Thoracic aorta (tissue), 2 donors: ENCODE results near the gene CNOT1. TPM values are rescaled to one million over a fixed set of nuclear protein-coding genes. Genes with fewer than 3 reads are reported as not detected.

Experiments used
- ATAC-seq: fragments of 150-250 bp; one replicate; pipeline ENCODE4 v1.8.0; 2017; ENCODE audit warnings: low read depth; ENCODE audit not compliant: insufficient number of reproducible peaks, low FRiP score
- DNase-seq: peaks from one replicate; pipeline ENCODE4 v3.0.0-alpha.2; 2020; ENCODE audit warnings: low spot score
- H3K27ac ChIP-seq, 2 donors: fragments of 200-600 bp; sonication (generic); 1 replicate in 1 of 2; 2 replicates in 1 of 2; pipeline ENCODE4 v1.5.1; 2016; ENCODE audit warnings: mild to moderate bottlenecking in 2 of 2, moderate library complexity in 2 of 2
- H3K27me3 ChIP-seq: fragments of 200-600 bp; sonication (generic); replicated peaks from 2 replicates; pipeline ENCODE4 v1.6.0; 2016; ENCODE audit warnings: mild to moderate bottlenecking; ENCODE audit not compliant: insufficient read depth
- H3K36me3 ChIP-seq: fragments of 200-600 bp; sonication (generic); one replicate; pipeline ENCODE4 v1.5.1; 2016
- H3K4me1 ChIP-seq, 2 donors: fragments of 200-600 bp; sonication (generic); 1 replicate in 1 of 2; 2 replicates in 1 of 2; pipeline versions ENCODE4 v1.5.1 to v1.6.0; 2016; ENCODE audit warnings: low read depth in 2 of 2, mild to moderate bottlenecking in 1 of 2; ENCODE audit not compliant: control insufficient read depth in 1 of 2
- H3K4me3 ChIP-seq: fragments of 200-600 bp; sonication (generic); 2 replicates; pipeline ENCODE4 v1.5.1; 2016; ENCODE audit warnings: mild to moderate bottlenecking
- H3K9me3 ChIP-seq: fragments of 200-600 bp; sonication (generic); 2 replicates; pipeline ENCODE4 v1.5.1; 2016
- CTCF ChIP-seq: fragments of 200-600 bp; sonication (generic); IDR thresholded peaks from one replicate; pipeline ENCODE4 v1.5.1; 2019; ENCODE audit warnings: antibody characterized with exemption
- total RNA-seq, 2 donors: library from RNA; depleted of rRNA; stranded (reverse); fragments of >200 nt; gene quantifications; one replicate each; pipeline versions ENCODE4 v1.1.0 to v1.2.3, GENCODE V29; 2016

CNOT1 gene
- total RNA-seq, 2 donors from 2014 or later = 54.8 to 112 TPM

- no peak for TF ChIP-seq CTCF
- Histone ChIP-seq H3K27ac (no peak overlapping the region), H3K27me3 (no peaks in the 10 kb centered on the region), H3K36me3 (peaks cover 72% of the 10 kb centered on the region), H3K4me3 (no peak overlapping the region), H3K9me3 (no peaks in the 10 kb centered on the region), H3K4me1 (no peaks in the 10 kb centered on the region)
- no peak for ATAC-seq
- DNase-seq = no peak
Observed at GRCh38 chr16:58543685-58544084, 85.9 kb downstream of the CNOT1 start.

- Histone ChIP-seq H3K4me3 (no peak overlapping the region), H3K4me1 (no peaks in the 10 kb centered on the region), H3K27me3 (no peaks in the 10 kb centered on the region), H3K36me3 (peaks cover 78% of the 10 kb centered on the region), H3K9me3 (no peaks in the 10 kb centered on the region), H3K27ac (no peak overlapping the region)
- no peak for DNase-seq
- TF ChIP-seq CTCF = no peak
- no peak for ATAC-seq
Observed at GRCh38 chr16:58542291-58542690, 87.3 kb downstream of the CNOT1 start.

GRCh38 chr16:58541711-58542110, 87.9 kb downstream of the CNOT1 start:
- DNase-seq (no peak), ATAC-seq (no peak)
- no peak for TF ChIP-seq CTCF
- H3K4me1 ChIP-seq = no peaks in the 10 kb centered on the region
- H3K4me3 ChIP-seq = no peak overlapping the region
- no peaks in the 10 kb centered on the region for H3K9me3 ChIP-seq
- H3K27me3 ChIP-seq = no peaks in the 10 kb centered on the region
- peaks cover 77% of the 10 kb centered on the region for H3K36me3 ChIP-seq
- no peak overlapping the region for H3K27ac ChIP-seq

- no peak for ATAC-seq
- Histone ChIP-seq H3K9me3 (no peaks in the 10 kb centered on the region), H3K36me3 (peaks cover 59% of the 10 kb centered on the region)
Observed at GRCh38 chr16:58537124-58537906, 92.3 kb downstream of the CNOT1 start.

GRCh38 chr16:58536278-58536677, 93.3 kb downstream of the CNOT1 start:
- H3K27me3 ChIP-seq = no peaks in the 10 kb centered on the region
- no peak for TF ChIP-seq CTCF
- DNase-seq (no peak), ATAC-seq (no peak)
- no peaks in the 10 kb centered on the region for H3K9me3 ChIP-seq
- peaks cover 60% of the 10 kb centered on the region for H3K36me3 ChIP-seq
- no peaks in the 10 kb centered on the region for H3K4me1 ChIP-seq
- H3K4me3 ChIP-seq = no peak overlapping the region
- no peak overlapping the region for H3K27ac ChIP-seq

More at GRCh38 chr16:58537124-58537906, 92.3 kb downstream of the CNOT1 start:
- no peak for TF ChIP-seq CTCF
- DNase-seq = no peak
- Histone ChIP-seq H3K27ac (no peak overlapping the region), H3K27me3 (no peaks in the 10 kb centered on the region), H3K4me1 (no peaks in the 10 kb centered on the region), H3K4me3 (no peak overlapping the region)
